COLO829 (cell line): ENCODE results near the gene KLF2.

ENCODE experiments used
- DNase-seq: peaks from one replicate; pipeline ENCODE4 v3.0.0; 2012; ENCODE audit warnings: low spot score

KLF2 gene

DNA sequence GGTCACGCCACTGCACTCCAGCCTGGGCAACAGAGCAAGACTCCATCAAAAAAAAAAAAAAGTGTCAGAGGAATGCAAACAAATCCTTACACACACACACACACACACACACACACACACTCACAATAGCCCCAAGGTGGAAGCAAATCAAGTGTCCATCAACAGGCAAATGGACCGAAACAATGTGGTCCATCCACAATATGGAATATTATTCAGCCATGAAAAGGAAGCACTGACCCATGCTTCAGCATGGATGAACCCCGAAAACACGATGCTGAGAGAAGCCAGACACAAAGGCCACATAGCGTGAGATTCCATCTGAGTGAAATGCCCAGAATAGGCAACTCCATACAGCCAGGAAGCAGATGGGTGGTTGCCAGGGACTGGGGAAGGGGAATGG, 16.5 kb upstream of the KLF2 start:
- DNase-seq = no peak

DNA sequence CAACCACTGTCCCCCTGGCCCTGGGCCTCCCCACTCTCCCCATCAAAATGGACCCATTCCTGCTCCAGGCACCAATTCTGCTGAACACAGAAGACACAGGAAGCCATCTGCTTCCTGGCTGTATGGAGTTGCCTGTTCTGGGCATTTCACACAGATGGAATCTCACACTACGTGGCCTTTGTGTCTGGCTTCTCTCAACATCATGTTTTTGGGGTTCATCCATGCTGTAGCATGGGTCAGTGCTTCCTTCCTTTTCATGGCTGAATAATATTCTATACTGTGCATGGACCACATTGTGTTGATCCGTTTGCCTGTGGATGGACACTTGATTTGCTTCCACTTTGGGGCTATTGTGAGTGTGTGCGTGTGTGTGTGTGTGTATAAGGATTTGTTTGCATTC, 15.0 kb upstream of the KLF2 start:
- no peak for DNase-seq

DNA sequence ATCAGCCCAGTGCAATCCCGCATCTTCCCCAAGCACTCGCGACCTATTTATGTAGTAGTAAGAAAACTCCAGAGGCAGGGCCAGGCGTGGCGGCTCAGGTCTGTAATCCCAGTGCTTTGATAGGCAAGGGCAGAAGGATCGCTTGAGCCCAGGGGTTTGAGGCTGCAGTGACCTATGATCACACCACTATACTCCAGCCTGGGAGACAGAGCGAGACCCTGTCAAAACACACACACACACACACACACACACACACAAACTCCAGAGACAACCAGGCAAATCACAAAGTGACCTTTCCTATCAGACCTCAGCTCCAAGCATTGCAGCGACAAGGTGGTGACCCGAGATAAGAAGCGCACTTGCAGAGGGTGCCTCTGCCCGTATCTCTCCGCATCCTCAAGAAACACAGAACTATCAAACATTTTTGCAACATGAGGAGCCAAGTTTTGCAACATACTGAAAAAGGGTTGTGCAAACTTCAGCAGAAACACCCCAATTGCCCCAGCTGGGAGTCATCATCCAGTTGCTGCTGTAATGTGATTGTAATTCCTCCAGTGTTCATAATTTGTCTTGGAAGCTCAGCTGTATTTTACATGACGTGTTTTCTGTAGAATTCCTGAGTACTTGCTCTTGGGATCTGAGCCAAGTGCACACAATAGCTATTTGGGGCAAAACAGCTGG, 8.7 kb upstream of the KLF2 start:
- no peak for DNase-seq

DNA sequence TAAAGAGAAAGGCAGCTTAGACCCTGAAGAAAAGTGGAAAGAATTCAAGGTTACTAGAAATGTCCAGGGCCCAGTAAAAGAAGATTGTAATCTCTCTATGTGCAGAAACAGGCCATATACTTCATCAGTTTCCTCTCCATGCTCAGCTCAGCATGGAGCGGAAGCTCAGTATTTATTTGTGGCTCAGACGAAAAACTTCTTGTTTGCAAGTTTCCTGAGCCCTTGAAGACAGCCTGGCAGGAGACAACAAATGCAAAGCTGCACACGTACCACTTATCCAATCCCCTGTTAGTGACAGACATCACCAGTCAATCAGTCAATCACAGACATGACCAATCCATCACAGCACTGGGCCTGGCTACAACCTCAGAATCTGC, 8.1 kb upstream of the KLF2 start:
- no peak for DNase-seq

DNA sequence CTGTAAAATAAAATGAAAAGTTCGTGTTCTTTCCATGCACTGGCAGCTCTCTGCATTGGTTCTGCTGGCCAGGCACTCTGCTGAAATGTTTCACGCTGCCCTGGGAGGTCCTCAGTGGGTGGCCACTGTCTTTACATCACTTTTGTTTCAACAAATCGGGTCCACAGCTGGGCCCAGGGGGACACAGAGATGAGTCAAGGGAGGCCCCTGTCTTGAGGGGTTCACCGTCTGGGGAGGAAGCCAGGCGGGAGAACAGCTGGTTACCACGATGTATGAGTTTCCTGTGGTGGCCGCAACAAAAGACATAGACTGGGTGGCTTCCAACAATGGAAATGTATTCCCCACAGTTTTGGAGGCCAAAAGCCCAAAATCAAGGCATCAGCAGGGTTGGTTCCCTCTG, 5.1 kb upstream of the KLF2 start:
- DNase-seq = no peak

DNA sequence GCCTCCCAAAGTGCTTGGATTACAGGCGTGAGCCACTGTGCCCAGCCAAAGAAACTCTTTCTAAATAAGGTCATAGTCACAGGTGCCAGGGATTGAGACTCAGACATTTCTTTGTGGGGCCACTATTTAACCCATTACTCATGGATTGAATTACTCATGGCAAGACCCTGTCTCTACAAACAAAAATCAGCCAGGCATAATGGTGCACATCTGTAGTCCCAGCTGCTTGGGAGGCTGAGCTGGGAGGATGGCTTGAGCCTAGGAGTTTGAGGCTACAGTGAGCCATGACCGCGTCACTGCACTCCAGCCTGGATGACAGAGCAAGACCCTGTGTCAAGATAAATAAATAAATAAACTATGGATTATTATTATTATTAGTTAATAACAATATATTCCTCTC, 3.6 kb upstream of the KLF2 start:
- no peak for DNase-seq

DNA sequence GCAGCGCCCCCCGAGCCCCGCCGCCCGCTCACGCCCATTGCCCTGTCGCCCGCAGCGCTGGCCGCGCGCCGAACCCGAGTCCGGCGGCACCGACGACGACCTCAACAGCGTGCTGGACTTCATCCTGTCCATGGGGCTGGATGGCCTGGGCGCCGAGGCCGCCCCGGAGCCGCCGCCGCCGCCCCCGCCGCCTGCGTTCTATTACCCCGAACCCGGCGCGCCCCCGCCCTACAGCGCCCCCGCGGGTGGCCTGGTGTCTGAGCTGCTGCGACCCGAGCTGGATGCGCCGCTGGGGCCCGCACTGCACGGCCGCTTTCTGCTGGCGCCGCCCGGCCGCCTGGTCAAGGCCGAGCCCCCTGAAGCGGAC, 518 bp downstream of the KLF2 start:
- DNase-seq = no peak

DNA sequence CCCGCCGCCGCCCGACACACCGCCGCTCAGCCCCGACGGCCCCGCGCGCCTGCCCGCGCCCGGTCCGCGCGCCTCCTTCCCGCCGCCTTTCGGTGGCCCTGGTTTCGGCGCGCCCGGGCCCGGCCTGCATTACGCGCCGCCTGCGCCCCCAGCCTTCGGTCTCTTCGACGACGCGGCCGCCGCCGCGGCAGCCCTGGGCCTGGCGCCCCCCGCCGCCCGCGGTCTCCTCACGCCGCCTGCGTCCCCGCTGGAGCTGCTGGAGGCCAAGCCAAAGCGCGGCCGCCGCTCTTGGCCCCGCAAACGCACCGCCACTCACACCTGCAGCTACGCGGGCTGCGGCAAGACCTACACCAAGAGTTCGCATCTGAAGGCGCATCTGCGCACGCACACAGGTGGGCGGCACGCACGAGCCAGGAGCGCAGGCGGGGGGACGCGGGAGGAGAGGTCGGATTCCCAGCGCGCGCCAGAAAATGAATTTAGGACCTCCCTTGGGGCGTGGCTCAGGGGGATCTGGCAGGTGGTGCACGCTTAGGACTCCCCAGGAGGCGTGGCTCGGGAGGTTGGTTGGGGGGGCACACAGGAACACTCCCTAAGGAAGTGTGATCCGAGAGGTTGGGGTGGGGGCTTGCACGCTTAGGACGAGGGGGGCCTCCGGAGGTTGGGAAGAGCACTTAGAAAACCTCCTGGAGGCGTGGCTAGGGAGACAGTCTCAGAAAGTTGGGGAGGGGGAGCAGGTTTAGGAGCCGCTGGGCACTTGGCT, 1.2 kb downstream of the KLF2 start:
- no peak for DNase-seq

DNA sequence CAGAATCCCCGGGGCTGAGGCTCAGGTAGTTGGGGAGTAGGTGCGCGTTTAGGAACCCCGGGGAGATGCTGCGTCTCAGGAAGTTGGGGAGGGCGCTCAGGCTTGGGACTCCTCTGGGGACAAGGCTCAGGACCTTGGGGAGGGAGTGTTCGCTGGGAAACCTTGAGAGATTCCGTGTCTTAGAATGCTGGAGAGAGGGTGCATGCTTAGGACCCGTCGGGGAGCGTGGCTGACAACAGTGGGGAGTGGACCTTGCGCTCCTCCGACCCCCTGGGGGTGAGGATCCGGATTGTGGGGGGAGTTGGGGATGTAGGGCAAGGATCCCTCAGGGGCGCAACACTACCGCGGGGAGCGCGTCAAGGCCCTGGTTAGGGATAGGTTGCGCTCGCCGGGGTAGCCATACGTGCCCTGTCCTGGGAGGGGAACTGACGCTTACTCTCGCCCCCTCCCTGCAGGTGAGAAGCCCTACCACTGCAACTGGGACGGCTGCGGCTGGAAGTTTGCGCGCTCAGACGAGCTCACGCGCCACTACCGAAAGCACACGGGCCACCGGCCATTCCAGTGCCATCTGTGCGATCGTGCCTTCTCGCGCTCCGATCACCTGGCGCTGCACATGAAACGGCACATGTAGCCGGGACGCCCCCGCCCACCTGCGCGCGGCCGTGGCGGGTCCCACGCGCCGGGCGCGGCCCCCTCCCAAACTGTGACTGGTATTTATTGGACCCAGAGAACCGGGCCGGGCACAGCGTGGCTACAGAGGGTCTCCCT, 2.0 kb downstream of the KLF2 start:
- no peak for DNase-seq

DNA sequence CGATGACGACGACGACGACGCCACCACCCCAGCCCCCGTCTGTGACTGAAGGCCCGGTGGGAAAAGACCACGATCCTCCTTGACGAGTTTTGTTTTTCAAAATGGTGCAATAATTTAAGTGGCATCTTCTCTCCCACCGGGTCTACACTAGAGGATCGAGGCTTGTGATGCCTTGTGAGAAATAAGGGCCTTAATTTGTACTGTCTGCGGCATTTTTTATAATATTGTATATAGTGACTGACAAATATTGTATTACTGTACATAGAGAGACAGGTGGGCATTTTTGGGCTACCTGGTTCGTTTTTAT, 2.5 kb downstream of the KLF2 start:
- no peak for DNase-seq

DNA sequence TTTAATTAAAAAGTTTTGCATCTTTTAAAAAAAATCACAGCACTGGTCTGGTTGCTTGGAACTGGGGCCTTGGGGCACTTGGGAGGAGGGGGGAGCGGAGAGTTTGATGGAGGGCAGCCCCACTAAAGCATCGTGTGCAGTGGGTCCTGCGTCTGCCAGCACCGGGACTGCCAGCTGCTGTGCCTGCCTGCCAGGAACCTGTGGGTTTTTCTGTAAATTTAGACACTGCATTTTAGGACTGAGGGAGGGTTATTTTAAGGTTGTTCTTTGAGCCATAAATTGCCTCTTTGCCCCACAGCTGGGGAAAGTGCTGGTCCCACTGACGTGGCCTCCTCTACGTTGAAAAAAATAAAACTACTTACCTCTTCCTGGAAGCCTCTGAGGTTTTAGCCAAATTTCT, 2.9 kb downstream of the KLF2 start:
- DNase-seq = no peak

DNA sequence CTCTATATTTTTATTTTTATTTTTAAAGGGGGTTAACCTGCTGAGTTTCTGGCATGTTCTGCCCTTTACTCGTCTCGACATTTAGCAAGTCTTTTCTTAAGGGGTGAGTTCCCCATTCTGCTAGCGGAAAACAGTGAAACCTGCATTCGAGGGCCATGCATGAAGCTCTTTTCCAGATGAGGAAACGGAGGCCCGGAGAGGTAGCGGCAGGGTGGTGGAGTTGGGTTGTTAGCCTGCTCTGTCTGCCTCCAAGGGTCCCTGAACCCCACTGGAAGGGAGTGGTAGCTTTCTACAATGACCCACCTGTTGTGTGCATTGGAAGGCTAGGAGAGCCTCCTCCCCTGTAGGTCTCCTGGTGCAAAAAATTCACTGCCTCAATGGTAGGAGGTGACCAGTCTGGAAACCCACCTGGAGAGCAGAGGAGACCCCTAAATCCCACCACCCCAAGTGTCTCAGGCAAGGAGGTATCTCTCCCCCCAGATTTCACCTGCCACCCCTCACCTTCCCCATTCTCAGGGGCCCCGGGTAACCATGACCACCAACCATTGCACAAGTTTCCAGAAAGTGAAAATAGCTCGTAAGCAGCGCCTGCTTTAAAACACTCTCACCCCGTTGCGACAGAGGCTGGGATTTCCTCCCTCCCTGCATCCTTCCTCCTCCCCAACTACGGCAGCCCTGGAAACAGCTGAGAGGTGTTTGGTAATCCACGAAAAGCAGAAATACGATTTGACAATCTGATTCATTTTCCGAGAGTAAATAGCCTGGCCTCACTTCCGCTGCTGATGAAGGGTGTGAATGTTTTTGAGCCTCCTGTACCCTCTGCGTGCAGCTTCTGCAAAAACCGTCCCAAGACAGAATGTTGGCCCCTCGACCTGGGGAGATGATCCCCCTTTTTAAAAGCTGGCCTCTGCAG, 3.5 kb downstream of the KLF2 start:
- no peak for DNase-seq

DNA sequence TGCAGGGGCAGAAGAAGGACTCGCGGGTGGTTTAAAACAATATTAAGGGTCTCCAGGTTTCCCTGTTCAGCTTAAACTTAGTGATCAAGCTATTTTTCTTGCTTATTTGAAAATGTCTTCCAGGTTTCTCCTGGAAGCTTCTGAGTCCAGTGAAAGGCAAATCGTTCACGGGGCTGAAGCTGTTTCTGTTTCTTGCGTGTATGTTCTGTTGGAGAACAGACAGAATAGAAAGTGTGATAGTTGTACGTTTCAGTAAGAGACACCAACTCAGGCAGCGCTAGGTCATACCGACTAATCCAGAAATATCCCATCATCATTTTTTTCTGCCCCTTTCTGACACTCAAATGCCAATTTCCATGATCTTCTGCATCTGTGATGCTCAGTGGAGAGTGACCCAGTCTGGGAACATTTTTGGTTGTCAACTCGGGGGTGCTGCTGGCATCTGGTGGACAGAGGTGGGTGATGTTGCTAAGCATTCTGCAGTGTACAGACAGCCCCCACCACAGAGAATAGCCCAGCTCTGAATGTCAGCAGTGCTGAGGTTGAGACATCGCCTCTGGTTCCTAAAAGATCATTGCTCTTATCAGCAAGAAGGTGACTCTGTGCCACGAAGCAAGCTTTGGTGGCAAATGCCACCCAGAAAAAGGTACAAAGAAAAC, 4.3 kb downstream of the KLF2 start:
- DNase-seq = no peak

DNA sequence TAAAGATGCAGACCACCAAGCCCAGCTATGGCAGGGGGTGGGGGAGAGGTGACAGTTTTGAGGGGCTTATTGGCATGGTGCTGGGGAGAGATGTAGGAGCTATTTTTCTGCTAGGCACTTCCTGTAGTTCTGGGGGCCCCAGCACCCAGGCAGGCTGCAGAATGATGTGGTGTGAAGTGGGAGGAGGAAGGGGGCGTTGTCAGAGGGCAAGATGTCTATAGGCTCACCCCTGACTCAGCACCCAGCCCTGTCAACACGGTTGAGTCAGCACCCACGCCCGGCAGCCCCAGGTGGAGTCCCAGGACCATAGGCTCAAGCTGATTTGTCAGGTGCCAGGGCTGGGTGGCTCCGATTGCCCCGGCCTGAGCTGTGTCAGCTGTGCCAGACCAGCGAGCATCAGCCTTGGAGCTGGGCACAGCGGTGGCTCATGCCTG, 5.8 kb downstream of the KLF2 start:
- no peak for DNase-seq

DNA sequence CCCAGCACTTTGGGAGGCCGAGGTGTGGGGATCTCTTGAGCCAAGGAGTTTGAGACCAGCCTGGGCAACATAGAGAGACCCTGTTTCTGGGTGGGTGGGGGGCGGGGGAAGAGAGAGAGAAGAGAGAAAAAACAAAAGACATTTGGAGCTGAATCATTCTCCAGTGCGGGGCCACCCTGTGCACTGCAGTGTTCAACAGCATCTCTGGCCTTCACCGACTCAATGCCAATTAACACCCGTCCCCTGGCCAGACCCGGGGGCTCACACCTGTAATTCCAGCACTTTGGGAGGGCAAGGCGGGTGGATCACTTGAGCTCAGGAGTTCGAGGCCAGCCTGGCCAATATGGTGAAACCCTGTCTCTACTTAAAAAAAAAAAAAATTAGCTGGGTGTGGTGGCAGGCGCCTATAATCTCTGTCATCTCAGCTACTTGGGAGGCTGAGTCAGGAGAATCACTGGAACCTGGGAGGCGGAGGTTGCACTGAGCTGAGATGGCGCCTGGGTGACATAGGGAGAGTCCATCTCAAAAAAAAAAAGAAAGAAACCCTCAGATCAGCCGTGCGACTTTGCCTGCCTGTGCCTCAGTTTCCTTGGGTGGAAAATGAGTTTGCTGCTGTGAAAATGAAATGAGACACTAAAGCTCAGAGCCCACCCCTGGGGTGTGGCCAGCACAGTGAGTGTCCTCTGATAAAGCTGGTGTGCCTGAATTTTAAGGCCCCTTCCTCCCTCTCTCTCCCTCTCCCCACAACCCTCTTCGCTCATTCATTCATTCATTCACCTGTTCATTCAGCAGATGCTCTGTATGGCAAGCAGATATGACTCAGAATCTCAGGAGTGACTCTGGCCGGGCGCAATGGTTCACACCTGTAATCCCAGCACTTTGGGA, 6.4 kb downstream of the KLF2 start:
- DNase-seq = no peak

DNA sequence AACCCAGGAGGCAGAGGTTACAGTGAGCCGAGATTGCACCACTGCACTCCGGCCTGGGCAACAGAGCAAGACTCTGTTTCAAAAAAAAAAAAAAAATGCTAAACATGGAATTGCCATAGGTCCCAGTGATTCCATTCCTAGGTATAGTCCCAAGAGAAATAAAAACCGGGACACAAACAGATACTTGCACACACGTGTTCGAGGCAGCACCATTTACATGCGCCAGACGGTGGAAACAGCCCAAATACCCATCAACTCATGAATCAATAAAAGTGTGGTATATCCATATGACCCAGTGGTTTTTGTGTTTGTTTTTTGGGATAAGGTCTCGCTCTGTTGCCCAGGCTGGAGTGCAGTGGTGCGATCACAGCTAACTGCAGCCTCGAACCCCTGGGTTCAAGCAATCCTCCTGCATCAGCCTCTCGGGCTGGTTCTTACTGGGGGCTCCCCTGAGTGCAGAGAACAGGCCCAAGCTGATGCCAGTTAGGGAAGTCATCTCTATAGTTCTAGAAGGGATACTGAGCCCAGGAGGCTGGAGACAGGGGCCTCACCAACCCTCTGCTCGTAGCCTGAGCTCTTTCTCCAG, 8.5 kb downstream of the KLF2 start:
- DNase-seq = no peak

DNA sequence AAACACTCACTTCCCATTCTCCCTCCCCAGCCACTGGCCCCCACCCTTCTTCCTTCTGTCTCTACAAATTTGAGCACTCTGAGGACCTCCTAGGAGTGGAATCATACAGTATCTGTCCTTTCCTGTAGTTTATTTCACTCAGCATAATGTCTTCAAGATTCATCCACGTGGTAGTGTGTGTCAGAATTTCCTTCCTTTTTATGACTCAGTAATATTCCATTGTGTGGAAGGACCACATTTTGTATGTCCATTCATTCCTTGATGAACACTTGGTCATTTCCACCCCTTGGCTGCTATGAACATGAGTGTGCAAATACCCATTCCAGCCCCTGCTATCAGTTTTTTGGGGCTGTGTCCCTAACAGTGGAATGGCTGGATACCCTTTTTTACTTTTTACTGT, 9.8 kb downstream of the KLF2 start:
- DNase-seq = no peak

DNA sequence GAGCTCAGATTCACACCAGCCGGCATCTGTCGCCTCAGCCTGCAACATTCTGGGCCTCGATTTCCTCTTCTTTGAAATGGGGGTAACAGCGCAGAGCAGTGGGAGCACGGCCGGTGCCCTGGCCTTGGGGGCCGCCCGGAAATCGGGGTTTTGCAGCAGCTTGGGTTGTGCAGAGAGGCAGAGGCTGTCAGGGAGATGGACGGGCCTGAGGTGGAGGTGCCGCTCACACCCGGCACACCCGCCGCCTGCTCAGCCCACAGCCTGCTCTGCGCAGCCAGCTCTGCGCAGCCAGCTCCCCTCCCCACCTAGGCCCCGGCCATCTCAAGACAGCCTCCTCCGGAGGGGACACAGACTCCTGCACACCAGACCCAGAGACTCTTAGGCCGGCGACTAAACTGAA, 10.6 kb downstream of the KLF2 start:
- DNase-seq = no peak

DNA sequence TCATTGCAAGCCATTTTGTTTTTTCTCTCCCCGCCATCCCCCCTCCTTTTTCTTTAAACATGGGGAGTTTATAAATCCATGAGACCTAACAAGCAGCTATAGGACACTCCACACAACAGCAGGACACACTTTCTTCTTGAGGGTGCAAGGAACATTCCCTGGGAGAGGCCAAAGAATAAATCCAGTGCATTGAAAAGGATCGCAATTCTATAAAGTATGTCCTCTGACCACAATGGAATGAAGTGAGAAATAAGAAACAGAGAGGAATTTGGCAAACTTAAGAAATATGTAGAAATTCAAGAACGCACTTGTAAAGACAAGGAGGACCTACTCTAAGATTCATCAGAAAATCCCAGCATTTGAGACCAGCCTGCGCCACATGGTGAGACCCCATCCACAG, 11.9 kb downstream of the KLF2 start:
- no peak for DNase-seq

DNA sequence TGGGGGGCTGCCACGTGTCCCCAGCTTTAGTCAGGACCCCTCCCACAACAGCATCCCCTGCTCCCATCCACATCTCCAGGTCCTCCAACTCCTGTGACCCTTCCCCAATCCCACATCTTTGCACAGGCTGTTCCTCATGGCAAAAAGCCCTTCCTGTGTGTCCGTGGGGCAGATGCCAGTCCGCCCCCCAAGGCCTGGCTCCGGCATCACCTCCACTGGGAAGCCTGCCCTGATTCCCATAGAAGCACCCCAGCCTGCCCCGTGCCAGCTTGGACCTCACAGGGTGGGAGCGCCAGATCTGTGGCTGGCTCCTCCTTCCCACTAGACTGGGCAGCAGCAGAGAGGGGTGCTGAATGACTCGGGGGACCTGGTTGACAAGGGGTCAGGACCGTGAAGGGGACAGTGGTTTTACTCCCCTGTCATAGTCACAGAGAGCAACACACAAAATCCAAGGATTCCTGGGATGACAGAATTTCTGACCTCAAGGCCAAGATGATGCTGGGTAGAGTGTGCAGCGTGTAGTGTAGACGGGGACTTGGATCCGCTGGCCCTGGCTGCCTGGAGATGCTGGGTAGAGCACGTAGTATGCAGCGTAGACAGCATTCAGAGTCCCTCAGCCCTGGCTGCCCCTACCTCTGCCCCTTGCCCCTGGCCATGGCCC, 13.3 kb downstream of the KLF2 start:
- DNase-seq = no peak
